Measurements from ENCODE around the gene ZMYND8. TPM values are rescaled to one million over a fixed set of nuclear protein-coding genes. Genes with fewer than 3 reads are reported as not detected.

The ZMYND8 gene
- total and polyA plus RNA-seq, 2 of the 4 experiments (the other 2 are of a cell fraction): 24.0 to 28.2 TPM

Small RNAs within 50 kb of the gene (microRNA-seq; reads per million reads assigned to microRNA genes)
- gene MIR3616 (ENCODE audit: insufficient read depth in 1 of 2, insufficient read length in 1 of 2, unreplicated experiment in 1 of 2): 0 to 0.37 reads per million in 2 experiments

Small RNAs within 50 kb of the gene (small RNA-seq; reads per million reads assigned to genes)
- gene MIR3616: 0 to 10.2 (median 3.6) reads per million in 5 experiments

Other genes starting within 250 kb of the ZMYND8 start
- gene NCOA3, start 145.2 kb upstream of the ZMYND8 start, total RNA-seq (2012; rRNA removed): 27.2 and 29.0 TPM in 2 replicates
- gene NCOA3, start 145.2 kb upstream of the ZMYND8 start, polyA plus RNA-seq (2012; rRNA removed): 8.1 and 8.8 TPM in 2 replicates

Measured in IMR-90 (cell line).